Mesendoderm (in vitro differentiated cells): Measurements from ENCODE around the gene PRADC1.
A peak's percentile ranks its signal among the peaks of the same experiment; 100 is the strongest.

Experiments used
- DNase-seq: peaks from one replicate; pipeline ENCODE4 v3.0.0; 2013
- H2AK5ac ChIP-seq: 2 replicates; pipeline ENCODE4 v1.6.1; 2013; ENCODE audit warnings: low read length, inconsistent platforms
- H2BK120ac ChIP-seq: 2 replicates; pipeline ENCODE4 v1.6.1; 2013; ENCODE audit warnings: low read depth, mild to moderate bottlenecking, low read length, moderate library complexity, mixed read lengths
- H2BK15ac ChIP-seq: replicated peaks from 2 replicates; pipeline ENCODE4 v1.6.1; 2013; ENCODE audit warnings: low read depth, mild to moderate bottlenecking, moderate library complexity
- H2BK5ac ChIP-seq: 2 replicates; pipeline ENCODE4 v1.6.1; 2013; ENCODE audit warnings: low read length, inconsistent platforms
- H3K18ac ChIP-seq: 2 replicates; pipeline ENCODE4 v1.6.1; 2013; ENCODE audit warnings: mild to moderate bottlenecking, low read length, mixed read lengths
- H3K23ac ChIP-seq: one replicate; pipeline ENCODE4 v1.6.1; 2013; ENCODE audit warnings: low read length
- H3K27ac ChIP-seq: 2 replicates; pipeline ENCODE4 v1.5.1; 2013; ENCODE audit warnings: low read depth, mild to moderate bottlenecking, inconsistent platforms, low read length, moderate library complexity
- H3K27me3 ChIP-seq: 2 replicates; pipeline ENCODE4 v1.6.1; 2013; ENCODE audit warnings: low read length, control low read depth, mild to moderate bottlenecking, inconsistent platforms; ENCODE audit not compliant: insufficient read depth, poor library complexity
- H3K36me3 ChIP-seq: 2 replicates; pipeline ENCODE4 v1.6.1; 2013; ENCODE audit warnings: low read length, inconsistent platforms; ENCODE audit not compliant: control insufficient read depth, insufficient read depth
- H3K4ac ChIP-seq: one replicate; pipeline ENCODE4 v1.6.1; 2013; ENCODE audit warnings: low read depth, mild to moderate bottlenecking, low read length, moderate library complexity
- H3K4me1 ChIP-seq: 2 replicates; pipeline ENCODE4 v1.6.1; 2013; ENCODE audit warnings: low read depth, low read length, inconsistent platforms; ENCODE audit not compliant: control insufficient read depth
- H3K4me2 ChIP-seq: 2 replicates; pipeline ENCODE4 v1.6.1; 2013; ENCODE audit warnings: low read length
- H3K4me3 ChIP-seq: 2 replicates; pipeline ENCODE4 v1.5.1; 2013; ENCODE audit warnings: mild to moderate bottlenecking, low read length
- H3K56ac ChIP-seq: one replicate; pipeline ENCODE4 v1.6.1; 2013; ENCODE audit warnings: low read length
- H3K79me1 ChIP-seq: 2 replicates; pipeline ENCODE4 v1.6.1; 2013; ENCODE audit warnings: low read length, inconsistent platforms
- H3K79me2 ChIP-seq: 2 replicates; pipeline ENCODE4 v1.6.1; 2013; ENCODE audit warnings: mild to moderate bottlenecking, low read length; ENCODE audit not compliant: control insufficient read depth, insufficient read depth
- H3K9ac ChIP-seq: 2 replicates; pipeline ENCODE4 v1.6.1; 2013; ENCODE audit warnings: low read length, inconsistent platforms
- H4K5ac ChIP-seq: one replicate; pipeline ENCODE4 v1.6.1; 2013; ENCODE audit warnings: low read length
- H4K8ac ChIP-seq: one replicate; pipeline ENCODE4 v1.6.1; 2013; ENCODE audit warnings: low read depth, mild to moderate bottlenecking, control low read depth, low read length, moderate library complexity
- WGBS: extraction: QIAGEN DNeasy Blood & Tissue Kit; methylation state at CpG from one replicate; pipeline ENCODE4 v1.1.7; 2013; ENCODE audit warnings: low lambda C conversion rate, missing lambda C conversion rate; ENCODE audit not compliant: insufficient coverage; ENCODE audit errors: extremely low coverage; 5-methylcytosine and 5-hydroxymethylcytosine counted together

The PRADC1 gene

DNA sequence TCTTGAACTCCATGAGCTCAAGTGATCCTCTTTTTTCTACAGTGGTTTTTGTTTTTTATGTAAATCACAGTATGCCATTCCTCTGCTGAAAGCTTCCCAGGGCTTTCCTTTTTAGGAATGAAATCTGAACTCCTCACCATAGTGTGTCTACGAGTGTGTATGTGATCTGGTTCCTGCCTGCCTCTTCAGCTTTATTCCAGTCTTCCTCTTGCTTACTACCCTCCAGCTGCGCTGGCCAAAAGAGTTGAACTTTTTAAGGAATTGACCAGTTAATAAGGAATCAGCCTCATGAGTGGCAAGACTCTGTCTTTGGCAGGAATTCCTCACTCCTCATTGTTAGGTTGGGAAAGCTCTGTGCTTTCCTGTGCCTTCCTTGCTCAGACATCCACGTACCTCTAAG, 5.1 kb upstream of the PRADC1 start:
- Histone ChIP-seq H3K4me2 (no peak overlapping the region), H3K36me3 (peaks cover 4% of the 10 kb centered on the region), H3K4me1 (peaks cover 7% of the 10 kb centered on the region), H3K79me2 (peaks cover 65% of the 10 kb centered on the region), H3K18ac (no peak overlapping the region), H2BK15ac (no peak overlapping the region), H3K4me3 (no peak overlapping the region), H3K27ac (no peak overlapping the region), H2AK5ac (no peak overlapping the region), H2BK5ac (no peak overlapping the region), H3K79me1 (peaks cover 12% of the 10 kb centered on the region), H4K5ac (no peak overlapping the region), H3K56ac (no peak overlapping the region), H4K8ac (no peak overlapping the region), H3K23ac (no peak overlapping the region), H3K4ac (no peak overlapping the region), H3K9ac (peak overlapping the region; percentile 26), H3K27me3 (no peaks in the 10 kb centered on the region), H2BK120ac (no peak overlapping the region)
- WGBS, result no CpG with 5 or more reads among the region's 3 CpGs
- DNase-seq, result peak; percentile 29

DNA sequence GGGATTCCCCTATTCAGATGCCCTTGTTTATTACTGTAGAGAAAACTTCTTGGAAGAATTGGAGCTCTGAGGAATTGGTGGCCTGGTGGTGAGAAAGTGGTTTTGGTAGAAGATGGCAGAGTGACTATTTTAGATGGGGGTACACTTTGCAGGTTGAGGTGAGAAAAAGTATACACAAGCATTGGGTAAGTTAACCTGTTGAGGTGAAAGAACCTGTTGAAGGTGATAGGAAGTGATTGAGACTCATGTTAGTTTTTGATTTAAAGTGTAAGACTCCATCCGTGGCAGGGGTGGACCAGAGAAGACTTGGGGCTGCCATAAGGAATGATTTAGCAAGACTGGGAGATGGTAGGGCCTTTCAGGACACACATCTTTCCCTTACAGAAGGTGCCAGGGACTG, 4.1 kb upstream of the PRADC1 start:
- Histone ChIP-seq H3K23ac (no peak overlapping the region), H2AK5ac (no peak overlapping the region), H3K4ac (no peak overlapping the region), H2BK15ac (no peak overlapping the region), H3K9ac (no peak overlapping the region), H3K27me3 (no peaks in the 10 kb centered on the region), H3K18ac (no peak overlapping the region), H3K4me1 (peaks cover 11% of the 10 kb centered on the region), H3K4me3 (no peak overlapping the region), H3K4me2 (no peak overlapping the region), H3K79me2 (peaks cover 63% of the 10 kb centered on the region), H3K56ac (no peak overlapping the region), H2BK5ac (no peak overlapping the region), H4K8ac (no peak overlapping the region), H3K79me1 (peaks cover 9% of the 10 kb centered on the region), H3K27ac (no peak overlapping the region), H3K36me3 (peaks cover 1% of the 10 kb centered on the region), H4K5ac (no peak overlapping the region), H2BK120ac (no peak overlapping the region)
- DNase-seq, result no peak
- no CpG with 5 or more reads among the region's 1 CpG for WGBS

DNA sequence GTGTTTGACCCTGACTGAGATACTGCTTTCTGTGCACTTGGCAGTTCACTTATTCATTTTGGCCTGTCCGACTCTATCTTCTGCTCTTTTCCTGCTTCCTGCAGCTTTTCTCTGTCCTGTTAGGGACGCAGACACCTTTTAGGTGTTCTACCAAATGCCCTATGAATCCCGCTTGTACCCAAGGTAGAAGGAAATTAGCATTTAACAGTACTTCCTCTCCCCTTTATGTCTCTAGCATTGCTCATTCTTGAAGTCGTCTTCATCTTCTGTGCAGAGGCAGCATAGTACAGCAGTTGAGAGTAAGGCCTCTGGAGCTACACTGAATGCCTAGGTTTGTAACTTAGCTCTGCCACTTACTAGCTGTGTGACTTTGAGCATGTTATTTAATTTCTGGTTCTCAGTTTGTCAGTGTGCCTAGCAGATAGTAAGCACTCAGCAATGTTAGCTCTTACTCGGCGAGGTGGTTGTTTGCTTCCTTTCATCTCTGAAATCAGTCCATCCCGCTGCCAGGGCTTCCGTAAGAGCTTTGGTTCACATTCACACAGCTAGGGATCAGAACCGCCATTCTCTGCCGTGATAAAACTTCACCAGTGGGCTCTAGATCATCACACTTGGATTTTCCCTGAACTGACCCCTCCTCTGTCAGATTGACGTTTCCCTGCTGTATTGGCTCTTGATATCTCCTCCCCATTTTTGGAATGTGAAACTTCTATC, 2.4 kb upstream of the PRADC1 start:
- WGBS, result no CpG with 5 or more reads among the region's 11 CpGs
- Histone ChIP-seq H2AK5ac (no peak overlapping the region), H2BK5ac (no peak overlapping the region), H3K9ac (peak overlapping the region; percentile 98), H3K4me1 (peaks cover 11% of the 10 kb centered on the region), H3K56ac (peak overlapping the region; percentile 96), H3K79me2 (peaks cover 60% of the 10 kb centered on the region), H4K5ac (no peak overlapping the region), H3K18ac (no peak overlapping the region), H3K23ac (no peak overlapping the region), H3K4me2 (peak overlapping the region; percentile 67), H3K79me1 (peaks cover 9% of the 10 kb centered on the region), H3K36me3 (peaks cover 1% of the 10 kb centered on the region), H3K27ac (no peak overlapping the region), H3K27me3 (no peaks in the 10 kb centered on the region), H3K4me3 (peak overlapping the region; percentile 95), H2BK15ac (no peak overlapping the region), H2BK120ac (no peak overlapping the region), H4K8ac (no peak overlapping the region), H3K4ac (no peak overlapping the region)
- DNase-seq, result no peak

DNA sequence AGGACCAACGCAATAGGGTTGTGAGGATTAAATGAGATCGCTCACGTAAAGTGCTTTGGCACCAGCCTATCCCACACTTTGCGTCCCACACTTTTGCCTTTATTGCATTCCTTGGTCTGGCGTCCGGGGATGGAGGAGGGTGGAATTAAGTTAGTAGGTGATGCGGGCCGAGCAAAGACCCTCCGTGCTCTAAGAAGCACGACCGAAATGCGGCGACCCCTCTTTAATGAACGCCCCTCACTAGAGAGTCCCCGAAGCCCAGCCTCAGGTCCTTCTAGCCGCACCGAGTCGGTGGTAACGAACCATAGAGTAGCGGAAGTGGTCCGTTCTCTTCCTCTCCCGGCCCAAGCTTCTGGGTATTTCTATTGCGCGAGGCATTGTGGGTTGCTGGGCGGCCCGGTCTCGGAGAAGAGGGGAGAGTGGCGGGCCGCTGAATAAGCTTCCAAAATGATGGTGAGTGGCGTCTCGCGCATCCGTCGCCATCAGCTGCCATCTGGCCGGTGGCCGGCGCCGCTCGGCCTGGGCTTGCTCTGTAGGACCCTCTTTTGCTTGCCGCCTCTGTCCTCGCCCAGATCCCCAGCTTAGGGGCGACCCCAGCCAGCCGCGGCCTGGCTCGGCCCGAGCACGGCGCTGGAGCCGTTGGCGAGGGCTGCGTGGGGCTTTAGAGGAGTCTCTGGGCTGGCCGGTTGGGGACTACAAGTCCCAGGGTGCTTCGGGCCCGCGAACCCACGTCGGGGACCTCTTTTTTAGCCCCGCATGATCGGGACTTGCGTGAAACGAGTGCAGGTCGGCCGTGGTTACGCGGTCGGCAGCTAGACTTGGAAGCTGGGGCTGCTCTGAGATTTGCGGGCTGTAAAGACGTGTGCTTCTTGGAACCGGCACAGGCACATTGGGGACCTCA, 1.1 kb upstream of the PRADC1 start, which contains the start of gene CCT7:
Gene CCT7 (plus strand): TSS at position 377 of the 901 bp plus-strand sequence. CDS start 71 bp downstream, at position 448.
- Histone ChIP-seq H3K79me2 (peaks cover 49% of the 10 kb centered on the region), H3K27ac (peak within 1 kb of the TSS; percentile 54), H3K4me3 (peak within 1 kb of the TSS; percentile 95), H3K27me3 (no peaks in the 10 kb centered on the region), H3K23ac (peak within 1 kb of the TSS; percentile 94), H2BK5ac (peak within 1 kb of the TSS; percentile 77), H3K79me1 (peaks cover 6% of the 10 kb centered on the region), H2BK15ac (no peak within 1 kb of the TSS), H3K36me3 (no peaks in the 10 kb centered on the region), H3K4ac (peak within 1 kb of the TSS; percentile 87), H3K4me1 (peaks cover 11% of the 10 kb centered on the region), H3K4me2 (peak within 1 kb of the TSS; percentile 100), H2BK120ac (no peak within 1 kb of the TSS), H3K9ac (peak within 1 kb of the TSS; percentile 98), H2AK5ac (no peak within 1 kb of the TSS), H4K8ac (peak within 1 kb of the TSS; percentile 66), H4K5ac (peak within 1 kb of the TSS; percentile 72), H3K18ac (peak within 1 kb of the TSS; percentile 57), H3K56ac (peak within 1 kb of the TSS; percentile 96)
- WGBS, result no CpG with 5 or more reads among the region's 69 CpGs
- peak; percentile 96 for DNase-seq

DNA sequence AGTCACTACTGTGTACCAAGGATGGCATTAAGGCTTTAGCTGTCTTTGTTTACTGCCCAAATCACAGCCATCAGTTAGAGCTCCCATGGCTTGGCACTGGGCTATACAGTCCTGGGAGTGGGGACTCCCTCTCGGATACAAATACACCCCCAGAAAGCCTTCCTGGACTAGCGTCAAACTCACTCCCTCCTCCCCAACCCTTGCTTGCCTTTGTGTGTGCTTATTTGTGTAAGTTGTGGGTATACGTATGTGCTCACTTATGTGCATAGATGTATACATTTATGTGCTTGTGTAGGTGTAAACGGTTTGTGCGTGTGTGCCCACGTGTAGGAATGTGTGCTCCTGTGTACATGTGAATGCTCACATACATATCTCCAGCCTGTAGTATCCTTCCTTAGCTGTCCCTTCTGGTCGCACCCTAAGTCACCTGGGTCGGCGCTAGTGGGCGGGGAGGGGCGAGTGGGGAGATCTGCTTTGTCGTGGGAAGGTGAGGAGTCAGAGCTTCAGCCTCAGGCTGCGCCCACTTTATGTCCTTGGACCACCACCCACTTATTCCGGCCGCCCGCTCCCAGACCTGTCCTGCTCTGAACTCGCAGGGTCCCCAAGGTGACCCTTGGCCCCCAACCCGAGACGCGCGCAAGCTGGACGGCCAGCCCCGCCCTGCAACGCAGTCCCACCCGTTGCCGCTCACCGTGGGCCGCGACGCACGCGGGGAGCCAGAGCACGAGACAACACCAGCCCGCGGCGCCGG, 461 bp downstream of the PRADC1 start:
- Histone ChIP-seq H2BK120ac (no peak overlapping the region), H3K27me3 (no peaks in the 10 kb centered on the region), H3K9ac (peak overlapping the region; percentile 81), H3K4ac (no peak overlapping the region), H2BK5ac (no peak overlapping the region), H3K23ac (peak overlapping the region; percentile 89), H3K27ac (no peak overlapping the region), H3K18ac (no peak overlapping the region), H4K8ac (no peak overlapping the region), H3K4me1 (peaks cover 11% of the 10 kb centered on the region), H2AK5ac (no peak overlapping the region), H3K56ac (peak overlapping the region; percentile 95), H3K4me3 (peak overlapping the region; percentile 38), H3K36me3 (no peaks in the 10 kb centered on the region), H4K5ac (no peak overlapping the region), H2BK15ac (no peak overlapping the region), H3K79me1 (peaks cover 4% of the 10 kb centered on the region), H3K79me2 (peaks cover 34% of the 10 kb centered on the region), H3K4me2 (peak overlapping the region; percentile 87)
- no CpG with 5 or more reads among the region's 37 CpGs for WGBS
- no peak for DNase-seq
